ENCODE measurements around the gene ICAM3.

GRCh38 chr19:10339380-10339960 lies at the start of gene ICAM3:
- TF ChIP-seq EZH2 (IDR thresholded peaks at IDR 0.05; ENCODE audit: borderline replicate concordance, low read length) (no peak), CTCF (IDR thresholded peaks at IDR 0.05; ENCODE audit: low read length) (no peak)
